ENCODE measurements around the gene DUS3L. TPM values are rescaled to one million over a fixed set of nuclear protein-coding genes. Genes with fewer than 3 reads are reported as not detected.

Gene DUS3L
- polyA plus RNA-seq, 1 donor (not counting 4 experiments of a cell fraction or from before 2014, with no cell fraction given) = 12.0 TPM

DNA sequence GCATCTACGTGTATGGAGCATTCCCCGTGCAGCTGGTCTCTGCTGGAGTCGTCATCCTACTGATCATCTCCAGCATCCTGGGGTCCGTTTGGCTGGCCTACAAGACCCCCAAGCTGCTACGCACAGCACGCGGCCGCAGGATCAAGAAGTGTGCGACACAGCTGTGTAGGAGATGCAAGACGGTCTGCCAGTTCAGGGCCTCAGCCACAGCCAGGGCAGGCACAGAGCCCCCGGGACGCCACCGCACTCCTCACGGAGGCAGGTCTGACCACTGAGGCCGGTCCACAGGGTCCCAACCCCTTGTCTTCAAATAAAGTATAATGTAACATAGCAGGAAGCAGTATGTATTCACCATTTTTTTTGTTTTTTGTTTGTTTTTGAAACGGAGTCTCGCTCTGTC lies 12.6 kb downstream of the DUS3L start:
- Histone ChIP-seq H3K9me1 (ENCODE audit: control insufficient read depth, extremely low read depth, insufficient read depth, low read length) (no peaks in the 10 kb centered on the region), H3K36me3 (ENCODE audit: control insufficient read depth in 2 of 2, extremely low read depth in 1 of 2, insufficient read depth in 2 of 2, low read length in 2 of 2) (no peaks in the 10 kb centered on the region), H3K4me1 (ENCODE audit: control insufficient read depth, extremely low read depth, insufficient read depth, low read length) (no peaks in the 10 kb centered on the region), H3K4me2 (ENCODE audit: control insufficient read depth, extremely low read depth, insufficient read depth, low read depth, low read length) (no peak overlapping the region), H3K9ac (ENCODE audit: control insufficient read depth, extremely low read depth, insufficient read depth, low read length) (no peak overlapping the region), H3K79me2 (ENCODE audit: control insufficient read depth, insufficient read depth, low read length) (no peaks in the 10 kb centered on the region), H3K27me3 (ENCODE audit: control insufficient read depth, extremely low read depth, insufficient read depth, low read length) (no peaks in the 10 kb centered on the region), H3K27ac (ENCODE audit: control insufficient read depth, insufficient read depth, low read length) (no peak overlapping the region), H4K20me1 (ENCODE audit: control insufficient read depth, extremely low read depth, insufficient read depth, low read length) (no peaks in the 10 kb centered on the region), H2AFZ (ENCODE audit: control insufficient read depth, low read length) (no peak overlapping the region), H3K4me3 (ENCODE audit: control insufficient read depth in 2 of 3, extremely low read depth in 1 of 3, insufficient read depth in 2 of 3, low read depth in 1 of 3, low read length in 3 of 3) (no peak overlapping the region), H3K9me3 (ENCODE audit: control insufficient read depth, low read depth, low read length) (no peaks in the 10 kb centered on the region)
- FAIRE-seq (no peak), DNase-seq (ENCODE audit: low read depth, low spot score) (no peak)
- dilution Hi-C loops (cut with MboI; ENCODE audit: extremely low pct_ligation_motif_present, low sequenced_read_pairs) = no loop called here
- TF ChIP-seq, protein P1, sequence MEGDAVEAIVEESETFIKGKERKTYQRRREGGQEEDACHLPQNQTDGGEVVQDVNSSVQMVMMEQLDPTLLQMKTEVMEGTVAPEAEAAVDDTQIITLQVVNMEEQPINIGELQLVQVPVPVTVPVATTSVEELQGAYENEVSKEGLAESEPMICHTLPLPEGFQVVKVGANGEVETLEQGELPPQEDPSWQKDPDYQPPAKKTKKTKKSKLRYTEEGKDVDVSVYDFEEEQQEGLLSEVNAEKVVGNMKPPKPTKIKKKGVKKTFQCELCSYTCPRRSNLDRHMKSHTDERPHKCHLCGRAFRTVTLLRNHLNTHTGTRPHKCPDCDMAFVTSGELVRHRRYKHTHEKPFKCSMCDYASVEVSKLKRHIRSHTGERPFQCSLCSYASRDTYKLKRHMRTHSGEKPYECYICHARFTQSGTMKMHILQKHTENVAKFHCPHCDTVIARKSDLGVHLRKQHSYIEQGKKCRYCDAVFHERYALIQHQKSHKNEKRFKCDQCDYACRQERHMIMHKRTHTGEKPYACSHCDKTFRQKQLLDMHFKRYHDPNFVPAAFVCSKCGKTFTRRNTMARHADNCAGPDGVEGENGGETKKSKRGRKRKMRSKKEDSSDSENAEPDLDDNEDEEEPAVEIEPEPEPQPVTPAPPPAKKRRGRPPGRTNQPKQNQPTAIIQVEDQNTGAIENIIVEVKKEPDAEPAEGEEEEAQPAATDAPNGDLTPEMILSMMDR (optimal IDR thresholded peaks at IDR 0.05 in 1 of 3, IDR thresholded peaks at IDR 0.05 in 1 of 3, conservative IDR thresholded peaks at IDR 0.05 in 1 of 3; ENCODE audit: extremely low read depth in 1 of 3, insufficient read depth in 2 of 3, low read length in 3 of 3) = no peak
- TF ChIP-seq EZH2 (IDR thresholded peaks at IDR 0.05; ENCODE audit: low read length) = no peak

DNA sequence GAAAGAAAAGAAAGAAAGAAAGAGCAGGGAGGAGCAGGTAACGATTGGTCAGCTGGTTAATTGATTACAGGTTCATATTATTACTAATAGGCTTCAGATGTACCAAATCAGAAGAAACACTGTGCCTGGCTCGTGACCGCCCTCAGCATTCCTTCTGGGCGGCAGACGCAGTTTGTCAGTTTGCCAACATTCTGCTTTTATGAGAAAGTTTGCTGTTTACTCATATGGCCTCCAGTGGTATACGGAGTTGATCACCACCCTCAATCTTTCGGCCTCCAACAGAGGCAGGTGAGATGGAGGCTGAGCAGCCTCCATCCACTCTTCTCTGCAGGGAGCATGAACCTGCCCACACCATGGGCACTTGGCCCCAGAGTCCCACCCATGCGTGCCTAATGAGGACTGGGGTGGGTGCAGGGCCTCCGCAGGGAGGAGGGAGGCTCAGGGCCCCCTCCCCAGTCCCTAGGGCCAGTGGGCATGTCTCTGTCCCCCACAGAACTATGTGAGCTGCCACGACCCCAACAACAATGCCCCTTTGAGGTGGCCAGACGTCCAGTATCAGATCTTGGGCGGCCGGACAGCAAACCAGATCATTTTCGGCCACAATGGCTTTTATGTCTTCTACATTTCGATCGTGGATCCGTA lies 15.2 kb downstream of the DUS3L start:
- Histone ChIP-seq H3K36me3 (ENCODE audit: control insufficient read depth in 2 of 2, extremely low read depth in 1 of 2, insufficient read depth in 2 of 2, low read length in 2 of 2) (no peaks in the 10 kb centered on the region), H3K4me2 (ENCODE audit: control insufficient read depth, extremely low read depth, insufficient read depth, low read depth, low read length) (peak overlapping the region; percentile 6), H3K9me3 (ENCODE audit: control insufficient read depth, low read depth, low read length) (no peaks in the 10 kb centered on the region), H3K27ac (ENCODE audit: control insufficient read depth, insufficient read depth, low read length) (no peak overlapping the region), H3K4me1 (ENCODE audit: control insufficient read depth, extremely low read depth, insufficient read depth, low read length) (no peaks in the 10 kb centered on the region), H3K9me1 (ENCODE audit: control insufficient read depth, extremely low read depth, insufficient read depth, low read length) (no peaks in the 10 kb centered on the region), H3K9ac (ENCODE audit: control insufficient read depth, extremely low read depth, insufficient read depth, low read length) (no peak overlapping the region), H4K20me1 (ENCODE audit: control insufficient read depth, extremely low read depth, insufficient read depth, low read length) (no peaks in the 10 kb centered on the region), H3K27me3 (ENCODE audit: control insufficient read depth, extremely low read depth, insufficient read depth, low read length) (no peaks in the 10 kb centered on the region), H2AFZ (ENCODE audit: control insufficient read depth, low read length) (no peak overlapping the region), H3K79me2 (ENCODE audit: control insufficient read depth, insufficient read depth, low read length) (no peaks in the 10 kb centered on the region), H3K4me3 (ENCODE audit: control insufficient read depth in 2 of 3, extremely low read depth in 1 of 3, insufficient read depth in 2 of 3, low read depth in 1 of 3, low read length in 3 of 3) (no peak overlapping the region)
- FAIRE-seq (no peak), DNase-seq (ENCODE audit: low read depth, low spot score) (no peak)
- TF ChIP-seq, protein P1 (optimal IDR thresholded peaks at IDR 0.05 in 1 of 3, IDR thresholded peaks at IDR 0.05 in 1 of 3, conservative IDR thresholded peaks at IDR 0.05 in 1 of 3; ENCODE audit: extremely low read depth in 1 of 3, insufficient read depth in 2 of 3, low read length in 3 of 3) = no peak
- TF ChIP-seq EZH2 (IDR thresholded peaks at IDR 0.05; ENCODE audit: low read length) = no peak
- dilution Hi-C loops (cut with MboI; ENCODE audit: extremely low pct_ligation_motif_present, low sequenced_read_pairs) = no loop called here
